SK-N-MC (cell line): ENCODE measurements around the gene PACRG.
"Not testable (repeated sequence)": the region's sequence is repeated elsewhere in the genome, so short reads cannot be mapped to it uniquely, and the experiment has no call there.

Experiments used
- DNase-seq: peaks from one replicate; pipeline ENCODE4 v3.0.0-alpha.2; 2011; ENCODE audit warnings: low read depth, low spot score
- H3K27ac ChIP-seq: fragments of 200-600 bp; sonication (generic); 2 replicates; pipeline ENCODE4 v1.5.1; 2016; ENCODE audit warnings: mixed run types
- H3K36me3 ChIP-seq: fragments of 200-600 bp; sonication (generic); 2 replicates; pipeline ENCODE4 v1.6.1; 2017; ENCODE audit warnings: antibody characterized with exemption, low read length, mixed read lengths; ENCODE audit not compliant: insufficient read depth
- H3K4me3 ChIP-seq: fragments of 200-600 bp; sonication (generic); 2 replicates; pipeline ENCODE4 v1.5.1; 2016
- H3K9ac ChIP-seq: fragments of 200-600 bp; sonication (generic); 2 replicates; pipeline ENCODE4 v1.8.0; 2017; ENCODE audit warnings: mixed run types, mixed read lengths; ENCODE audit not compliant: insufficient read length
- H3K9me3 ChIP-seq: fragments of 200-600 bp; sonication (generic); 2 replicates; pipeline ENCODE4 v1.6.1; 2017; ENCODE audit warnings: low read depth, mild to moderate bottlenecking, antibody characterized with exemption, low read length, moderate library complexity, mixed read lengths
- EZH2 ChIP-seq: fragments of 200-600 bp; sonication (generic); IDR thresholded peaks from one replicate; pipeline ENCODE4 v1.6.1; 2017; ENCODE audit warnings: antibody characterized with exemption
- FOXP2 ChIP-seq: optimal IDR thresholded peaks from 2 replicates; pipeline ENCODE3; 2011; ENCODE audit warnings: mild to moderate bottlenecking, moderate library complexity; ENCODE audit not compliant: insufficient read depth; ENCODE audit errors: extremely low read length, control extremely low read depth
- POLR2AphosphoS5 ChIP-seq: IDR thresholded peaks from 2 replicates; pipeline ENCODE4 v1.6.1; 2012; ENCODE audit warnings: mild to moderate bottlenecking, low read depth, low read length, borderline replicate concordance

The PACRG gene

GRCh38 chr6:162727322-162728182 is at the start of gene PACRG, which contains the start of gene PRKN:
TSS of gene PACRG (plus strand) at chr6:162727974.
TSS of gene PRKN (minus strand) at chr6:162727766.
- peak within 1 kb of the TSS; percentile 91 for H3K4me3 ChIP-seq
- peak within 1 kb of the TSS; percentile 76 for H3K9ac ChIP-seq
- no peak within 1 kb of the TSS for H3K27ac ChIP-seq

GRCh38 chr6:162678896-162679295 is 48.9 kb upstream of the PACRG start:
- H3K27ac ChIP-seq, DNase-seq: not testable (repeated sequence)

More at GRCh38 chr6:162727322-162728182, at the start of gene PACRG, which contains the start of gene PRKN:
- 0 out of 2 replicates have a peak, but pooled peaks cover 3% of the 10 kb centered on the region for H3K9me3 ChIP-seq
- DNase-seq: peak; percentile 76
- TF ChIP-seq POLR2AphosphoS5 (peak; percentile 77), EZH2 (no peak)
- no peaks in the 10 kb centered on the region for H3K36me3 ChIP-seq

GRCh38 chr6:162679681-162680080 is 48.1 kb upstream of the PACRG start:
- TF ChIP-seq EZH2 (no peak), FOXP2 (no peak), POLR2AphosphoS5 (no peak)
- no peaks in the 10 kb centered on the region for H3K36me3 ChIP-seq
- H3K4me3 ChIP-seq: no peak overlapping the region
- DNase-seq: no peak
- H3K27ac ChIP-seq: no peak overlapping the region
- H3K9ac ChIP-seq: no peak overlapping the region
- H3K9me3 ChIP-seq: no peaks in the 10 kb centered on the region

More at GRCh38 chr6:162678896-162679295, 48.9 kb upstream of the PACRG start:
- H3K9ac ChIP-seq, H3K9me3 ChIP-seq, H3K4me3 ChIP-seq, H3K36me3 ChIP-seq: not testable (repeated sequence)

GRCh38 chr6:162680367-162680766 is 47.4 kb upstream of the PACRG start:
- TF ChIP-seq EZH2 (no peak), FOXP2 (no peak), POLR2AphosphoS5 (no peak)
- no peak overlapping the region for H3K4me3 ChIP-seq

GRCh38 chr6:162680871-162681270 is 46.9 kb upstream of the PACRG start:
- TF ChIP-seq POLR2AphosphoS5: no peak
- TF ChIP-seq EZH2: no peak
- no peak for TF ChIP-seq FOXP2
- DNase-seq: no peak
- Histone ChIP-seq H3K4me3 (no peak overlapping the region), H3K9ac (no peak overlapping the region), H3K36me3 (no peaks in the 10 kb centered on the region), H3K27ac (no peak overlapping the region), H3K9me3 (no peaks in the 10 kb centered on the region)

More at GRCh38 chr6:162680367-162680766, 47.4 kb upstream of the PACRG start:
- H3K9me3 ChIP-seq: no peaks in the 10 kb centered on the region
- no peak overlapping the region for H3K27ac ChIP-seq
- DNase-seq: no peak
- H3K9ac ChIP-seq: no peak overlapping the region
- H3K36me3 ChIP-seq: no peaks in the 10 kb centered on the region

GRCh38 chr6:162681447-162681846 is 46.3 kb upstream of the PACRG start:
- H3K27ac ChIP-seq: no peak overlapping the region
- H3K36me3 ChIP-seq: no peaks in the 10 kb centered on the region
- H3K9me3 ChIP-seq: no peaks in the 10 kb centered on the region
- DNase-seq: no peak
- no peak overlapping the region for H3K9ac ChIP-seq
- TF ChIP-seq FOXP2: no peak
- H3K4me3 ChIP-seq: no peak overlapping the region

- no peak overlapping the region for H3K27ac ChIP-seq
- H3K36me3 ChIP-seq: no peaks in the 10 kb centered on the region
- H3K4me3 ChIP-seq: no peak overlapping the region
- H3K9ac ChIP-seq: no peak overlapping the region
- H3K9me3 ChIP-seq: no peaks in the 10 kb centered on the region
- TF ChIP-seq FOXP2: no peak
- no peak for TF ChIP-seq POLR2AphosphoS5
- TF ChIP-seq EZH2: no peak
- DNase-seq: no peak
Observed at GRCh38 chr6:162683135-162683534, 44.6 kb upstream of the PACRG start.

- no peaks in the 10 kb centered on the region for H3K9me3 ChIP-seq
- no peaks in the 10 kb centered on the region for H3K36me3 ChIP-seq
- DNase-seq: no peak
- H3K9ac ChIP-seq: no peak overlapping the region
- H3K27ac ChIP-seq: no peak overlapping the region
- H3K4me3 ChIP-seq: no peak overlapping the region
- no peak for TF ChIP-seq POLR2AphosphoS5
- no peak for TF ChIP-seq EZH2
- no peak for TF ChIP-seq FOXP2
Observed at GRCh38 chr6:162684052-162684451, 43.7 kb upstream of the PACRG start.

- Histone ChIP-seq H3K9ac (no peak overlapping the region), H3K27ac (no peak overlapping the region), H3K9me3 (no peaks in the 10 kb centered on the region), H3K4me3 (no peak overlapping the region), H3K36me3 (no peaks in the 10 kb centered on the region)
- no peak for DNase-seq
- no peak for TF ChIP-seq POLR2AphosphoS5
- no peak for TF ChIP-seq FOXP2
- no peak for TF ChIP-seq EZH2
Observed at GRCh38 chr6:162684961-162685360, 42.8 kb upstream of the PACRG start.
